T-helper 22 cell (primary cell): ENCODE measurements around the gene ANKS1B.

Experiments
- DNase-seq: peaks from one replicate; pipeline ENCODE4 v3.0.0-alpha.2; 2020; ENCODE audit warnings: low read depth

Gene ANKS1B

GRCh38 chr12:99453836-99454538 lies 530.7 kb downstream of the ANKS1B start:
- no peak for DNase-seq

- DNase-seq: no peak
These were observed 534.6 kb downstream of the ANKS1B start for GRCh38 chr12:99450036-99450630.

DNA sequence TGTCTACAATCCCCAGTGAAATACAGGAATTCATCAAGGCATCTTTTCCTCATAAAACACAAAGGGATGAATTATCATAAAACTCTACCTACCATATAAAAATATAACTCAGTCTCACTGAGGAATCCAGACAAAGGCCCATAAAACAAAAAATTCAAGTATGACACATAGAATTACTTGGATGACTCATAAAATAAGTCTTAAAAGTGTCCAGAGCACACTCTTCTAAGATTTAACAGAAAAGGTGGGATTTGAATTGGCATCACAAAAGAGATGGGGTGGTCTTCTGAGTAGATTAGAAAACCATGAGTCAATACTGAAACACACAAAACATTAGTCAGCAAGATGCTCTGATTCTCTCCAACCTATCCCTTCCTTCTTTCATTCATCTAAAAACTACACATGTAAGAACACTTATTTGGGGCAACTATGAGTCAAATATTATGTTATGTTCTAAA lies 539.8 kb downstream of the ANKS1B start:
- DNase-seq: no peak

- no peak for DNase-seq
These were observed 542.0 kb downstream of the ANKS1B start for GRCh38 chr12:99442758-99443157.

DNA sequence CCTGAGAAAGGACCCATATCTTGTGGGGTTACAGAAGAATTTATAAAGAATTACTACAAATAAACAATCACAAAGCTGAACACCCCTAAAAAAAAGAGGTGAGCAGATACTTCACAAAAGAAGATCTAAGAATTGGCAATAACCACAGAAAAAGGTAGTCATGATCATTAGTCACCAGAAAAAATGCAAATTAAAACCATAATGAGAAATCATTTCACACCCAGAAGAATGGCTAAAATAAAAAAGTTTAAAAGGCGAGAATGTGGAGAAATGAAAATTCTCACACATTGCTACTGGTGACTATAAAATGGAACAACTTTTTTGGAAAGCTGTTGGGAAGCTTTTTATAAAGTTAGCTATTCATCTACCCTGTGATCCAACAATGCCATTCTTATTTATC lies 545.3 kb downstream of the ANKS1B start:
- DNase-seq: no peak

GRCh38 chr12:99436584-99436983 lies 548.2 kb downstream of the ANKS1B start:
- no peak for DNase-seq

GRCh38 chr12:99435095-99435791 lies 549.5 kb downstream of the ANKS1B start:
- no peak for DNase-seq

DNA sequence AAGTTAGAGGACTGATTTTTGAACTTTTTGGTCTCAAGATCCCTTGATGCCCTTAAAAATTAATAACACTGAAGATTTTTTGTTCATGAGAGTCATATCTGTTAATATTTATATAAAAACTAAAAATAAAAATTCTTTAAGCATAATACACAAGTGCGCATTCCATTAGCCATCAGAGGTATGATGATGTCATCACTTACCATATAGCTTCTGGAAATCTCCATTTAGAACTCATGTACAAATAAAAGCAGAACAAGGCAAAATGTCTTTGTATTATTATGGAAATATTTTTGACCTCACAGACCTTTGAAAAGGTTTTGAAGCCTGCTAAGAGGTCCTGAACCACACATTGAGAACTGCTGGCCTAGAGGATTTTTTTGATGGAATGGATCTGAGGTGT lies 551.6 kb downstream of the ANKS1B start:
- no peak for DNase-seq

- DNase-seq: no peak
These were observed 553.5 kb downstream of the ANKS1B start for GRCh38 chr12:99431203-99431602.

DNA sequence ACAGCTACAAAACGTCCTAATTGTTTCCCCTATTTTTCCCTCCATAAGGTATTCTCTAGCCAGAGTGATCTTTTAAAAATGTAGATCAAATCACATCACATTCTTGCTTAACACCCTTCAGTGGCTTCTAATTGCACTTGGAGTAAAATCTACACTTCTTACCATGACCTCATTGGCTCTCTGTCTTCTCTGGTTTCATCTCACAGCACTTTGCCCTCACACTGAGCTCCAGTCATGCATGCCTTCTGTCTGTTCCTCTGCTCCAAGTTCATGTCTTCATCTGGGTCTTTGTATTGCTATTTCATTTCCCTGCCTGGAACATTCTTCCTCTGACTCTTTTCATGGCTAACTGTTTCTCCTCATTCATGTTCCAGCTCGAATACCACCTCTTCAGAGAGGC lies 557.6 kb downstream of the ANKS1B start:
- no peak for DNase-seq

GRCh38 chr12:99418379-99418778 lies 566.4 kb downstream of the ANKS1B start:
- DNase-seq: no peak

DNA sequence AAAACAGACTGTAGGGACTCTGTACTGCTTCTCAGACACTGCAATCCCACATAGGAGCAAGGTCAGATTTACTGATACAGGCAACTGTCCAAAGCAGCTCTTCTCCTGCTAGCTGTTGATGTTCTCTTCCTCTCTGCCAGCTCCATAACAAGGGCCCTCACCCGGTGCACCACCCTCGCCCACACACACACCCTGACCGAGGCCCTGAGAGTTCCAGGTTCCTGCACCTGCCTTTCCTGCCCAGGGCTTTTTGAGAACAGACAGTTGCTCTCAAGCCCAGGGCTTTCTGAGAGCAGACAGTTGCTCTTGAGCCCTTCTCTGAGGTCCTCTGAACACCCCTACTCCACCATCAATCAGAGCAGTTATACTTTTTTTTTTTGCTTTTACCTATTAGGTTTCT lies 571.0 kb downstream of the ANKS1B start:
- no peak for DNase-seq

DNA sequence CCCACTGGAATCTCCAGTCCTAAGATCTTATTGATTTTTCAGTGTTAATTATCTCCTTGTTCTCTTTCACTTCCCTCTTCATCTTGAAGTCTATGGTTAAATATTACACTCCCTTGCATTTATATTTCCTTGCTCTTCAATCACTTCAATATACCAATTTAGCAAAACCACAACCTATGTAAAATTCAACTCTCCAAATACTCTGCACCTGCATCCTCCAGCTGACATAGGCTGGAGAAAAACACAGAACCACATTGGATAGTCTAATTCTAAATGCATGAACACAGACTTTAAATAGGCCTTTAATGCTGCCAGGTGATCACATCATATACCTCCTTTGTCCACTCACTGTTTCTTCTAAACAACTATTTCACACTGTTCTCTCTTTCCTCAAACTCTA lies 591.0 kb downstream of the ANKS1B start:
- DNase-seq: no peak

GRCh38 chr12:99392091-99392850 lies 592.5 kb downstream of the ANKS1B start:
- DNase-seq: no peak

DNA sequence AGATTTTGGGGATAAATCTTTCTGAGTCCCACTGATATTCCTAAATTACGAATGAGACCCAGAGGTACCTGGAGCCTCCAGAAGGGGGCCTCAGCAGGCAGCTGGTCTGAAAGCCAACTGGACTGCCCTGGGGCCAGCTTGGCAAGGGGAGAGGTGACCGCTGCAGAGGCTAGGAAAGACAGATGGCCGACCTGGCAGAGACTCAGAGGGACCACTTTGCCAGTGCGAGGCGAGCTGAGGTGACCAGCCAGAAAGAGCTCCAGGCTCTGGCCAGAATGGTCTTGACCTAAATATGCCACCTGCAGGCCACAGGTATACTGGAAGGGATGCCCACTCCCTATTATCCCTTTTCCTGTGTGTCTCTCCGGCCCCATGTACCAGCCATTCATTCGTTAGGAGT lies 594.0 kb downstream of the ANKS1B start:
- no peak for DNase-seq

GRCh38 chr12:99389751-99390150 lies 595.0 kb downstream of the ANKS1B start:
- no peak for DNase-seq

DNA sequence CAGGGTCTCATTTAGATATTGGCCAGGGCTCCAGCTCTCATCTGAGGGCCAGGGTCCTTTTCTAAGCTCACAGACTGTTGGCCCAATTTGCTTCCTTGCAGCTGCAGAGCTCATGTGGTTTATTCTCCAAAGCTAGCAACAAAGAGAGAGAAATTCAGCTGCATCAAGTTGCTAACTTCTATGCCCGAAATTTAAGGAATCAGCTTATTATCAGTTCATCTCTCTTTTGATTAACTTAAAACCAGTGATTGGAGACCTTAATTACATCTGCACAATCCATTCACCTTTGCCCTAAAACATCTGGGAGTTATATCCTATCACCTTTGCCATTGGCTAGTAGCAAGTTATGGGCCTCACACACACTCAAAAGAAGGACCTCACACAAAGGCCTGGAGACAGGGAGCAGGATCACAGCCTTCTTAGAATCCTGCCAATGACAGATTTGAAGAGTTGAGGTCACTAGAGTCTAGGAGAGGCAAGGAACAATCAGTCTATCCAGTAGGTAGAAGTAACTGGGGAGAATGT lies 596.0 kb downstream of the ANKS1B start:
- no peak for DNase-seq

GRCh38 chr12:99387661-99388060 lies 597.1 kb downstream of the ANKS1B start:
- no peak for DNase-seq

DNA sequence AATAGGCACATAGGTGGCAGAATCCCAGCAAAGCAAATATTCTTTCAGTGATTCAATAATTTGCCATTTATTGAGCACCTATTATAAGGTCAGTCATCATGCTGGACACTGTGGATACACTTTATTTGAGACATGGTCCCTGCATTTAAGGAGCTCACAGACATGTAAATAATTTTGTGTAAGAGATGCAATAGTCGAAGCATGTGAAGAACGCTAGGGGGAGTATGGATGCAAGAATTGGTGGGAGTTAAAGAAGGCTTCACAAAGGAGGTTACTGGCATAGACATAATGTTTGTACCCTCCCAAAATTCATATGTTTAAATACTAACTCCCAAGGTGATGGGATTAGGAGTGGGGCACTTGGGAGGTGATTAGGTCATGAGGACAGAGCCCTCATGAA lies 597.8 kb downstream of the ANKS1B start:
- no peak for DNase-seq

GRCh38 chr12:99383258-99383657 lies 601.5 kb downstream of the ANKS1B start:
- DNase-seq: no peak

GRCh38 chr12:99381992-99382391 lies 602.7 kb downstream of the ANKS1B start:
- no peak for DNase-seq

GRCh38 chr12:99380701-99381100 lies 604.0 kb downstream of the ANKS1B start:
- DNase-seq: no peak
